NT2/D1 (cell line): ENCODE measurements around the gene IGSF10.

Experiments used
- SUZ12 ChIP-seq: IDR thresholded peaks from 2 replicates; pipeline ENCODE4 v1.6.1; 2011; ENCODE audit not compliant: insufficient read length, insufficient read depth; ENCODE audit errors: extremely low read depth
- YY1 ChIP-seq: IDR thresholded peaks from 2 replicates; pipeline ENCODE4 v1.6.1; 2011; ENCODE audit not compliant: insufficient read length, insufficient read depth
- ZNF274 ChIP-seq: IDR thresholded peaks from 2 replicates; pipeline ENCODE4 v1.6.1; 2011; ENCODE audit warnings: mild to moderate bottlenecking, low read depth, low read length

- no peak for TF ChIP-seq SUZ12
- TF ChIP-seq YY1: no peak
- TF ChIP-seq ZNF274: no peak
Observed at GRCh38 chr3:151412989-151413388, 47.9 kb downstream of the IGSF10 start.
